OCI-M2 (cell line): Measurements from ENCODE around the gene EDAR.

Source experiments
- DNase-seq: peaks from one replicate; lab custom pipeline; 2025; ENCODE audit not compliant: unreplicated experiment; lab: John Stamatoyannopoulos, UW

The EDAR gene

DNA sequence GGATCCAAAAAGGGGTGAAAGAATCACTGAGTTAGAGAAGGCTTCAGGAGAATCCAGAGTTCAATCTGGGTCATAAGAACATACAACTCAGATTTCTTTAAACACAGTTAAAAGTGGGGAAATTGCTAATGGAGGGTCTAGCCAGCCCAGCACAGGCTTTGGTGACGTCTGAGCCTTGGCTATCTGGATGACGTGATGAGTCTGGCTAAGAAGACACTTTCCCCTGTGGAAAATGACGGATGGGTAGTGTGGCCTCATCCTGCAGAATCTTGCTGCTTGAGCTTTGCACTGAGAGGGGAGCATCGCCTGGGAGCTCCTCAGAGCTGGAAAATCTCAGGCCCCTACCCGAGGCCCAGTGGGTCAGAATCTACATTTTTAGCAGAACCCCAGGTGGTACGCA, 19.2 kb downstream of the EDAR start:
- no peak for DNase-seq

DNA sequence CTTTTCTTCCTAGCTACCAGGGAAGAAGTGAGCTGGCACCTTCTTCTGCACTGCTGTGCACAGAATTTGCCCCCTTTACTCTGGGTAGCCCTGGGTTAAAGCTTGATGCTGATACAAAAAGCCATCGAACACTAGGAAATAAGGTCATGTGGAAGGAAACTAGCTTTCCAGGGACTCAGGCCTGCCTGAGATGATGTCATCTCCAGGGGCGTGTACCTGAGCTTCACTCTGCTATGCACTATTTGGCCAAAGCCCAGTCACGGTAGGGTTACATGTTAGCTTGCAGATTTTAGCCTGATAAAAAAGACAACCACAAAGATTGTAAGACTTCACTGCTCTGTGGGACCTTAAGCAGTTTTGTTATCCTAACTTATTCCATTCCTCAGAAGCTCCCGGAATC, 20.4 kb downstream of the EDAR start:
- no peak for DNase-seq

DNA sequence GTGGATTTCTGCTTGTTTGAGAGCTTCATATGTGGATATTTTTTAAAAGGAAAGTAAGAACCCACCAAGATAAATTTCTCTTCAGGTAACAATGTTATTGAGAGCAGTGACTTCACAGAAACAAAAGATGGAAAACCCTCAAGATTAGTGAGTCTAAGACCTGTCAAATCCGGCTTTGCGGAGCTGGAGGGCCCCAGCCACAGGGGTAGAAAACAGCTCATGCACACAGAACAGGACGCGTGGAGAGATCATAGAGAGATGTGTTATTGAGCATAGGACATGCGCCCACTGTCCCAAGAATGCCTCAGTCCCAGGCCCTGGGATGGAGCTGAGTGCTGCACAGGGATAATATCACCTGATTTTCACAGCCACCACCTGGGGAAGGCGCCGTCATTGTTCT, 21.3 kb downstream of the EDAR start:
- no peak for DNase-seq

DNA sequence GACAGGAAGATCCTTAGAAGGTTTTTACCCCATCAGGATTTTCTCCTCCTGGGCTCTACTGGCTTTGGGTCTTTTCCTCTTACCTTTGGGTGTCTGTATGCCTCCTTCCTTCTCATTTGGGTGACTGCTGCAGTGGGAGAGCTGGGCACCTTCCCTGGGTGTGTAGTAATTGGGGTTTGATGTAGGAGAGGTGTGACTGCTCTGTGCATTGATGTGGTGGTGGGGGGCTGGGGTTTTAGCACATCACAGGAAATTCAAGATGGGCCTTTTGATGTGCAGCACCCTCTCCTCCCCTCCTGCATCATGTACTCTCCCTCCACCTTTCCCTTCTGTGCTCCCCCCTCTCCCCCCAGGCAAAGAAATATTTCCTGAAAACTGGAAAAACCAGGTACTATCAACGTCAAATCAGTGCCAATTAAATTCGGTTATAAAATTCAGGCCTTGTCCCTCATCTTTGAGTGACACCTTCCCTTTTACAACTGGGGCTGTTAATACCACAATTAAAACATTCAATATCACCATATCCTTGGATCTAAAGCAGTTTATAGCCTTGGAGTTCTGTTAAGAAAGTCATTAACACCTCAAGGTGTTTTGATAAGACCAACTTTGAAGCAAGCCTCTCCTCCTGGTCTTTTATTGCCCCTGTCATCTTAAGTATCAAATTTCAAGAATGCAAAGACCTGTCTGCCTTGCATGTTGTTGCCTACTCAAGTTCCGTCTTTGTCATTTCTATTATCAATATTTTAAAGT, 23.3 kb downstream of the EDAR start:
- DNase-seq, result no peak

DNA sequence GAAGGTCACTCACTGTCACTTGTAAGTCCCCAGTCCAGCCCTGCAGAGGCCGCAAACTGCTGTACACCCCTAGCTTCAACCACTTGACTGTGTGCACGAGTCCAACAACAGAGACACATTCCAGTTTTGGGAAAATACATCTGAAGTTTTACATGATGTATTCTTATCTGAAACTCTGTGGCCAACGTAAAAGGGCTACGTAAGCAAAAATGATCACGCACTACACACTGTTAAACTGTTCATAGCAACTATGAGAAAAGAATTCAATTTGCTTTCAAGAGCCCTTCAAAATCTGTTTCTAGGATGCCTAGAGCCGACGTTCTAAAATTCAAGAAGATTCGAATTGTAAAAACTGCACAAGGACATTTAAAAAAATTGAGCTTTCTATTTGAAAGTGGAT, 26.0 kb downstream of the EDAR start:
- no peak for DNase-seq

DNA sequence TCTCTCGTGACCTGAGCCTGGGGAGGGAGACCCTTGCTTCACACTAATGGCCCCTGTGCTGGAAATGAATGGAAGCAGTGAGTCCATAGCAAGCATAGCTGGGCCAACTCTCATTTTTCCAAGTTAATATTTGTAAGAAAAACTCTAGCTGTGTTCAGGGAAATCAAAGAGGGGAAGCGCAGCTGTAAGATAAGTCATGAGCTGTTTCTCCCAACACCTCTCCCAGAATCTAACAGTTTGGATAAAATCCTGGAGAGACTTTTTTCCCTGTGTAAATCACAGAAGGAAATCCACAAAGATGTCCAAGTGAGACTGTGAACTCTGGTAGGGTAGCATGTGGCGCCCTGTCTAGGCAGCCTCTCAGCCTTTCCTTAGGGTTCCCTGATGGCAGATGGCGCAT, 27.2 kb downstream of the EDAR start:
- no peak for DNase-seq

DNA sequence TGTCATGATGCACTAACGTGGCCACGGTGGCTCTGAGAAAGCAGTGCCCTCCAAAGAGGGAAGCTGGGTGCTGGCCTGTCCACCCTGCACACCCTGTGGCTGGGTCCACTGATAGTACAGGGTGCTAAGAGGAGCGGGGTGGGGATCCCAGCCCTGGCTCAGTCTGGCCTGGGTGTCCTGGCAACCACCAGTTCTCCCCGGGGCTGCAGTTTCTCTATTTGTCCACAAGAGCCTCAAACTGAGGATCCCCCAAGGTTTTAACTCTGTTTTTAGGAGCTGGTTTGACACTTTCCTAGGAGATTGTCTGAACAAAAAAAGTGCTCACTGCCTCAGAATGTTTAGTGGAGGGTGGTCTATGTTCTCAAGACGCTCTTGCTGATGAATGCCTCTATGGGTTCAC, 29.0 kb downstream of the EDAR start:
- DNase-seq, result no peak

DNA sequence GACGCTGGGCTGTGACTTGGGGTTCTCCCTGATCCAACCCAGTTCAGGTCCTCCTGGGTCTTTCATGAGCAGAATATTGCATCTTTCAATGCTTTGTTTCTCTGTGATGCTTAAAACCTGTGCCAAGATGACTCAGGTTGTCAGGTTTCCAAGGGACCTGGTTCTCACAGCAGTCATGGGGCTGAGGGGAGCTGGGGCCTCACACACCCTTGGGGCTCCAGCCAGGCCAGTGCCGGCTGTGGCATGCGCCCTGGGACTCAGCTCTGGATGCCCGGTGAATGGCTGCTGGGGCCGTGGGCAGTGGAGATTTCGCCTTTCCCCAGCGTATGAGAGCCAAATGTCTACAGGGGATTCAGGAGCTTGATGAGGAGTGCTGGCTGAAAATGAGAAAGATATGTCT, 29.6 kb downstream of the EDAR start:
- no peak for DNase-seq

DNA sequence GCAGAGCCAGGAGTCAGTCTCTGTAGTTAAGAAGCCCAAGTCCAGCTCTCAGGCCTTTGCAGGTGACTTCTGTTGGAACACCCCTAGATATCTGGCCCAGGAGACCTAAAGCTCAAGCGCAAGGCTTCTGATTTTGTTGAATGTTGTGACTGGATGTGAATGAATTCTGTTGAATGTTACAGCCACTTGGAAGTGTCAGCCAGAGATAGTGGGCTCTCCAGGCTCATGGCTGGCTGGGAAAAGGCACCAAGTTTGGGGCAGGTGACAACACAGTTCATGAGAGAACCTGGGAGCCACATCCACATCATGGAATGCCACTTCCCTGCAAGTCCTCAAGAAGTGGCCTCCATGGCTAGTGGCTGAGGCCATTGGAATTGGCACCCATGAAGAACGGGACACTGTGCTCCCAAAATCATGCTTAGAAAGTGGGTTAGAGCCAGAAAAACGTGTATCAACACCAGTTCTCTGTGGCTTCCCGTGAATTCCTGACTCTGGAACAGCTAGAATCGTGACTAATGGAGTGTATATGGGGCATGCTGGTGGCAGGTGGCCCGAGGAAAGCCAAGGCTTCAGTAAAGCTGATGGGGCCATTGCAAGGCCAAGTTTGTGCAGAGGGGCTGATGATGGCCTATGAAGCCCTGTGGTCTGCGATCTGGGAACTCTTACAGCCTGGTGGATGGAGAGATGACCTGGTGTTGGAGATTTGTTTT, 30.2 kb downstream of the EDAR start:
- no peak for DNase-seq

DNA sequence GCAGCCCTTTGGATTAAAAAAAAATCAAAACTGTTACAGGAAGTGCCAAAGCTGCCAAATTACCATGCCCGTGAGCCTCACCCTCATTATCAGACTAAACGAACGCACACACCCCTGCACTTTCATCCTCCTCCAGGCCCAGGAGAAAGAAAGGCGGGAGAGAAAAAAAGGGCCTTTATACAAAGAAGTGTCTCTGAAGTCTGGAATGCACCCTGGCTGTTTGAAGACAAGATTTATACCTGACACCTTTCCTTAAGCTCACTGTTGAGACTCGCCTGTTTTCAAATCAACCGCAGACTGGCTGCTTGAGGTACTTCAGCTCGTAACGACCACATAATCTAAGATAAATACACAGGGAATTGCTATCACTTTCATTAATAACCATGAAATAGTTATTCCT, 31.0 kb downstream of the EDAR start:
- no peak for DNase-seq

DNA sequence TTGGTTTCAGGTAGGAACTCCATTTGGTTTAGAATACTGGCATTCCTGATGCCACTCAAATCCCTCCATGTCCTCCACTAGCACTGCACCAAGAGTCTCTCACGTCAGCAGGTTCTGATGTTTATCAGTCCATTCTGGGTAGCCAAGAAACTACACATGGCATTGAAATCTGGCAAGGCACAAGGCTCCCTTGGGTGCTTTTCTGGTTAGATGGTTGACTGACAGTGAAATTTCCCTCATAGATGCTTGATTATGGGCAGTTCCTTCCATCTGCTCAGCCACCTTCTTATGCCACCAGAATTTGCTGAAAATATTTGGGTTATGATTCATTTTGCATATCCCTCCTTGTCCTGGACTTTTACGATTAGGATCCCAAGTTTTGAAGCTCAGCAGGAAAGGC, 32.6 kb downstream of the EDAR start:
- no peak for DNase-seq

DNA sequence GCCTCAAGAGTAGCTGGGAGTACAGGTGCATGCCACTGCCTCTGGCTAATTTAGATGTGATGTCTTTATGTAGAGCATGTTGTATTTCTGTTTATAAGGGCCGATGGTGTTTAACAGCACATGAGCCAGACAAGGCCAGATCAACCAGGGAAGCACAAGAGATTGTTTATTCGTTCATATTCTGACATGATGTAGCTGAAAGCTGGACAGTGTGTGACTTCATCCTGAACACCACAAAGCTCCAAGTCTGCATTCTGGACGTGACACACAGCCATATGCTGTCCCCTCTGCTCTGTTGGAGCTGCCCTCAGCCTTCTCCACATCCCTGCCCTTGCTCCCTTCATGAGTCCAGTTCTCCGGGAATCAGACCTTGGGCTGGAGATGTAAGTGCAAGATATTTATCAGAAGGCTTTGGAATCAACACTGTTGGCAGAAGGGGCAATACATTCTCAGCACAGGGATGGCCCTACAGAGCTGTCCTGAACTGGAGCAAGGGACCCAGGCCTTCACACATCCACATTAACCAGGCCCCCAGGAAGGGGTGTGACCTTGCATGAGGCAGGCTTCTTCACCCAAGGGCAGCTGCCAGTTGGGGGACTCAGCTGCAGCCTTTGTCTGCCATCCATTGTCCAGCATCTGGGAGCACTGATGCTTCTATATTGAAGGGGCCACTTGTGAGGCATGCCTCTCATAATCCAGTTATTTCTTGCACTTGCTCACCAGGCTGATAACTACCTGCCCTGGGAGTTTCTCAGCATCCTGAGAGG, 38.5 kb downstream of the EDAR start:
- no peak for DNase-seq

DNA sequence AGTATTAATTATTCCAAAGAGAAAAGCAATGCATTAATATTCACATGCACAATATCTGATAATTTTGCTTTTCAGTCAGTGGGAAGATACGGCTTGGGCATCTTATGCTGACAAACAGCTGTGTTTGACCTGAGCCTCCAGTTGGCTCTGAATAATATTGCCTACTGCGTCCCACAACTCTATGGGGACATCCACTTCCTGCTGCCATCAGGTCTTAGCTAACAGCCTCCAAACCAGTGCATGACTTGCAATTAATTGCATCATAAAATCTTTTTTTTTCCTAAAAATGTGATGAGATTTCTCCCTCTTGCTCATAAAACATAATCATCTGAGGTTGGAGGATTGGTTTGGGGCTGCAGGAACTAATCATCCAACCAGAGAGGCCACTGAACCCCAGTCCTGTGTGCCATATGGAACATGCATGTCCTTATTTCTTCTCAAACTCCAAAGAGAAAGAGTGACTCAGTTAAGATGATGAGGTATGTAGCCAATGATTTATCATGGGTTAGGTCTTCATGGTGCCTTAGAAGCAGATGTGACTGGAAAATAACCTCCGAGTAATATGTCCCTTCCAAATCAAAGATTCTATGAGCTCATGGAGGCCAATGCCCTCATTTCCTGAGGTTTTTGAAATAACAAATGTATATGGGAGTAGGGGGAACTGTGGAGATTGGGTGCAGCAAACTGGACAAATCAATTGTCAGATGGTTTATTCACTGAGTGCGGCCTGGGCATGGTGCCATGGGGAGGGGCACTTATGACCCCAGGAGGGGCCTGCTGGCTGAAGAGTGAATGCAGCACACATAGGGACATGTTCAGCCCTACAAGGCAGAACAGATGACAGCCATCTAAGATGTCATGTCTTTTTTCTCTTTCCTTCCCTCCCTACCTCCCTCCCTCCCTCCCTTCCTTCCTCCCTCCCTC, 39.4 kb downstream of the EDAR start:
- DNase-seq, result no peak

DNA sequence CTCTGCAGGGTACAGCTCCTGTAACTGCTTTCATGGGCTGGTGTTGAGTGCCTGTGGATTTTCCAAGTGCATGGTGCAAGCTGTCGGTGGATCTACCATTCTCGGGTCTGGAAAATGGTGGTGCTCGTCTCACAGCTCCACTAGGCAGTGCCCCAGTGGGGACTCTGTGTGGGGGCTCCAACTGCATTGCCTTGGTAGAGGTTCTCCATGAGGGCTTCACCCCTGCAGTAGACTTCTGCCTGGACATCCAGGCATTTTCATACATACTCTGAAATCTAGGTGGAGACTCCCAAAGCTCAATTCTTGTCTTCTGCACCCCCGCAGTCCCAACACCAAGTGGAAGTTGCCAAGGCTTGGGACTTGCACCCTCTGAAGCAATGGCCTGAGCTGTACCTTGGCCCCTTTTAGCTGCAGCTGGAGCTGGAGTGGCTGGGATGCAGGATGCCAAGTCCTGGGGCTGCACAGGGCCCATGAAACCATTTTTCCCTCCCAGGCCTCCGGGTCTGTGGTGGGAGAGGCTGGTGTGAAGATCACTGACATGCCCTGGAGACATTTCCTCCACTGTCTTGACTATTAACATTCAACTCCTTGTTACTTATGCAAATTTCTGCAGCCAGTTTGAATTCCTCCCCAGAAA, 41.6 kb downstream of the EDAR start:
- no peak for DNase-seq

DNA sequence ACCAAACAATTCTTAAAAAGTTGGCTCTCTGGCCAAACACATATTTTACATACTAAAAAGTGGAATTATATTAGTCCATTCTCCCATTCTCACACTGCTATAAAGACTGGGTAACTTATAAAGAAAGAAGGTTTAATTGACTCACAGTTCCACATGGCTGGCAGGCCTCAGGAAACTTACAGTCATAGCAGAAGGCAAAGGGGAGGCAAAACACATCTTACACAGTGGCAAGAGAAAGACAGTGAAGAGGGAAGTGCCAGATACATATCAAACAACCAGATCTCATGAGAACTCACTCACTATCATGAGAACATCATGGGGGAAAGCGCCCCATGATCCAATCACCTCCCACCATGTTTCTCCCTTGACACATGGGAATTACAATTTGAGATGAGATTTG, 42.6 kb downstream of the EDAR start:
- no peak for DNase-seq

DNA sequence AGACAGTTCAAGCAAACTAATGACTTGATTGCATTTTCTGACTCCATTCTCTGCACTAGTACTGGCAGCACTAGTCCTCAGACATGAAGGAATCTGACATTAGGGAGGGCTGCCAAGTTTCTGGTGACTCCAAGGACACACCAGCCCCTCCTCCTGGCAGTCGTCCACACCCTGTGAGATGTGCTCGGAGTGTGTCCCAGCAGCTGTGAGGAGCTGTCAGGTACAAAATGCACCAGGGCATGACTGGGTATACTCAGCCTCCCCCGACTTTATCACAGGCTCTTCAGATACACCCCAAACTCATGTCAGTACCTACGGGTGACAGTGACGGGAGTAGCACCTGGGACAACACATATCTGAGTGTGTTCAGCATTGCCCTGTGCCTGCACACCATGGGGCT, 43.1 kb downstream of the EDAR start:
- no peak for DNase-seq

DNA sequence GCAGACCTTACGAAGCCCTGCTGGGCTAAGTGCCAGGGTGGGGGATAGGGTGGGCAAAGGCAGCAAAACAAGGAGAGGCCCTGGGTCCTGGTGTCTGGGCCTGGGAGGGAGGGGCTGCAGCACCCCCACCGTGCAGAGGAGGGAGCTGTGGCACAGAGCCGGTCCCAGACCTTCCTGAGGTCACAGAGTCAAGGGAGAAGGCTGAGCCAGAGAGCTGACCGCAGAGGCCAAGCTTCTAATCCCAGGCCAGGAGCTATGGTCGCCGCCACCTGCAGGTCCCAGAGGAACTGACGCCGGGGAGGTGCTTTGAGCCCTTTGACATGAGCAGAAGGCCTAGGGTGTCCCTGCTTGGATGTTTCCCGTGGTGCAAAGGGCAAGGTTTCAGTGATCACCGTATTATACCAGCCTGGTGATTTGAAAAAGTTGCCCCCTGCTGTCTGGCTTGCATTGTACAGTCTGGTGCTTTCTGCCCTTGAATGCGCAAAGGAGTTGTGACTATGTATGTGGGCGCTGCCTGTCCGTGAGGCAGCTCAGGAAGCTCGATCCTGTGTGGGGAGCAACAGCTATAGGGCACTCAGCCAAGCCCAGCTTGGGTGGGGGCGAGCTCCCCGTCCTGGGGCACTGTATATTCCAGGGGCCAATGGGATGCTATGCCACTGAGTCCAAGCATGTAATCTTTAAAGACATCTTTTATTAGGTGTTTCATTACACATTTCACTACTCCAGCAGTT, 44.3 kb downstream of the EDAR start:
- DNase-seq, result no peak

DNA sequence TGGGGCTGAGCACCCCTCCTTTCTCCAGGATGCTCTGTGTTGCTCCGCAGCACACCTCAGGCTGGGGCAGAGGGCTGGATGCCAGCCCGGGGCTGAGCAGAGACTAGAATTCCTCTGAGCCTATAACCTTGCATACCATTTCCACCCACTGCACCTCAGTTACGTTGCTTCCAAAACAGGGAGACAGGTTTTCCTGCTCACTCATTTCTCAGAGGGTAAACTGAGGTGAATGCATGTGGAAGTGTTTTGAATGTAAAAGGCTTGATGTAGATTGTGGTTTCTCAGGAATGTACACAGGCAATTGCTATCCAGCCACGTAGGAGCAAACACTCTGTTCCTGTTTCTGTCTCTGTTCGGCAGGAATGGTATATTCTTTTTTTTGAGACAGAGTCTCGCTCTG, 45.3 kb downstream of the EDAR start:
- DNase-seq, result no peak

DNA sequence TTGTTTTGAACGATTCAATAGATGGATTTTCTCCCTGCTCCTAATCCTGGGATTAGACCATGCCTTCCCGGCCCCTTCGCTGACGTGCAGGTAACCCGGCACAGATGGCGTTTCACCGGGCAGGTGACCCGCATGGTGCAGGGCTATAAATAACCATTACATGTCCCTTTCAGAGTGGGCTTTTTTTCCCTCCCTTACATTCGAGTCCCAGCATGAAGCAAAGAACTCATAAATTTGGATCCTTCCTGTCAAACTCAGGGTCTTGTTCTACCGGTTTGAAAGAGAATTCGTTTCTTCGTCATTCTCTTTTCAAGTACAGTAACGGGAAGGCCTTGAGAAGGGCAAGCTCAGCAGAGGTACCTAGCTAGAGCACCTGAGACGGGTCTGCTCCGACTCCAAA, 46.1 kb downstream of the EDAR start:
- DNase-seq, result no peak

DNA sequence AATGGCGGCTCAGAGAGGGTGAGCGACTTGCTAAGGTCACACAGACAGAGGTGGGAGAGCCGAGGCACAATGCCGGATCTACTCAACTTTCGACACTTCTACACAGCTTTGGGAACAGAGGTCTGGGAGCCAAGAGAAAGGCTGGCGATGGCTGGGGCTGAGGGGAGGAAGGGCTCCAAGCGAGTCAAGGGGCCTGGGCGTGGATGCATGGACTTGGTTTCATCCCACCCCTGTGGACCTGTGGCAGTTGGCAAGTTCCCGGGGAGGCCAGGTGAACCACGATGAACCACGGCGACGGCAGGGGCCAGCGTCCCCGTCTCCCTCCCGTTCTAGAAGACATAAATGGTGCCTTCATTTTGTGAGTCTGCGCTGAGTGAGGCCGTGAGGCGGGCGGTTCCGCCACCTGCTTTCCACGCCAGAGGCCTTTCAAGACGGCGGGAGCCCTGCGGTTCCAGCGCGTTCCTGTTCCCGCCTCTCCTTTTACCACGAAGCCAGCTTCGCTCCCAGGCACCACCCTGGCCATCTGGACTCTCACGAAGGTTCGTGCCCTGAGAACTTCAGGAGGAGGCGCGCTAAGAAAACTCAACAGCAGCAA, 46.7 kb downstream of the EDAR start:
- DNase-seq, result no peak
